ENCODE measurements around the gene SDK1. TPM values are rescaled to one million over a fixed set of nuclear protein-coding genes. Genes with fewer than 3 reads are reported as not detected.
A peak's percentile ranks its signal among the peaks of the same experiment; 100 is the strongest.

SDK1 gene
- total RNA-seq, 1 experiment from 2014 or later = 9.3 TPM

DNA sequence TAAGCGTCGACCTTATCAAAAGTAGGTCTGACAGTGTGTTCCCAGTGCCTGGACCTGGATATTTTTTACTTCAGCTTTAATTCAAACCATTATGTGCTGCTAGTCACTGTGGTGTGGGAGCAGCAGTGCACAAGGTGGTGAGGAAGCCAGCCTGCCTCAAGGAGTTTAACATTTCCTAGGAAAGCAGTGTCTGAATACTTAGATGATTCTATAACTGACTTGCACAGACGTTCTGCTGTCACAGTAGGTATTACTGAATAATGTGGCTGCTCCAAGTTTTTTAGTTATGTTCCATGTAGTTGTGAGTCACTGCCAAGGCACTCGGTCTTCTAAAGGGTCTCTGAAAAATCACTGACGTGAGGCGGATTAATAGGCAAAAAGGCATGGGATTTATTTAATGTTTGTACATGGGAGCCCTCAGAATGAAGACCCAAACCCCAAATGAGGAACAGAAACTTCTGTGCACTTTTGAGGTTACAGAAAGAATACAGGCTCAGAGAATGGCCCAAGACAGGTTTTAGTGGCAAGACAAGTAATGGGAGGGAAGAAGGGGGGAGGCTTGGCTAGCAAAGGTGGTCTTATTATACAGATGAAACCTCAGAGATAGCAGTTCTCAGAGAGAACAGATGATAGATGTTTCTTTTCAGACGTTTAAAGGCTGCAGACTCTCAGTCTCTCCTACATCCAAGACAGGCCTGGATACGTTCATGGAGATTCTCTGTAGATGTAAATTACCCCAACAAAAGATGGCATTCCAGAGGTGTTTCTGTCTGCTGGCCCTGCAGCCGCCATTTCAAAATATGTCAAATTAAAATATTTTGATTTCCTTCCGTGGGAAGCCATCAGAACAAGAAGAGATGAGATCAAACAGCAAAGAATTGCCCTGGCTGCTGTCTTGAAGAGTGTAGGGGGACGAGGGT is 209.3 kb downstream of the SDK1 start:
- ATAC-seq (peak; percentile 65), DNase-seq (ENCODE audit: low spot score) (no peak)
- H3K36me3 Mint-ChIP-seq = peaks cover 14% of the 10 kb centered on the region
- no peaks in the 10 kb centered on the region for H3K27me3 Mint-ChIP-seq (ENCODE audit: low read depth)
- CTCF ChIA-PET = no interaction called here
- no peak overlapping the region for H3K4me3 Mint-ChIP-seq
- peak overlapping the region; percentile 51; the same call in 1 of the 2 replicates for H3K27ac Mint-ChIP-seq
- POLR2A ChIA-PET = no interaction called here
- TF ChIP-seq RELA (CRISPR knock-in tag; IDR thresholded peaks at IDR 0.05; ENCODE audit: borderline replicate concordance) (no peak), ZNF396 (CRISPR knock-in tag; IDR thresholded peaks at IDR 0.05; ENCODE audit: borderline replicate concordance) (no peak), ZNF281 (CRISPR knock-in tag; IDR thresholded peaks at IDR 0.05) (no peak), ZNF423 (CRISPR knock-in tag; IDR thresholded peaks at IDR 0.05) (no peak), AFF4 (CRISPR knock-in tag; IDR thresholded peaks at IDR 0.05; ENCODE audit: borderline replicate concordance) (no peak), PRDM15 (CRISPR knock-in tag; IDR thresholded peaks at IDR 0.05) (no peak), ATF3 (CRISPR knock-in tag; conservative IDR thresholded peaks at IDR 0.05) (no peak), NFATC4 (CRISPR knock-in tag; IDR thresholded peaks at IDR 0.05) (no peak), ZNF232 (CRISPR knock-in tag; IDR thresholded peaks at IDR 0.05) (no peak), ZNF138 (CRISPR knock-in tag; conservative IDR thresholded peaks at IDR 0.05) (no peak), TCF7 (CRISPR knock-in tag; IDR thresholded peaks at IDR 0.05; ENCODE audit: low read depth) (no peak), ZNF416 (CRISPR knock-in tag; IDR thresholded peaks at IDR 0.05) (no peak)
- TF ChIP-seq, protein P1, sequence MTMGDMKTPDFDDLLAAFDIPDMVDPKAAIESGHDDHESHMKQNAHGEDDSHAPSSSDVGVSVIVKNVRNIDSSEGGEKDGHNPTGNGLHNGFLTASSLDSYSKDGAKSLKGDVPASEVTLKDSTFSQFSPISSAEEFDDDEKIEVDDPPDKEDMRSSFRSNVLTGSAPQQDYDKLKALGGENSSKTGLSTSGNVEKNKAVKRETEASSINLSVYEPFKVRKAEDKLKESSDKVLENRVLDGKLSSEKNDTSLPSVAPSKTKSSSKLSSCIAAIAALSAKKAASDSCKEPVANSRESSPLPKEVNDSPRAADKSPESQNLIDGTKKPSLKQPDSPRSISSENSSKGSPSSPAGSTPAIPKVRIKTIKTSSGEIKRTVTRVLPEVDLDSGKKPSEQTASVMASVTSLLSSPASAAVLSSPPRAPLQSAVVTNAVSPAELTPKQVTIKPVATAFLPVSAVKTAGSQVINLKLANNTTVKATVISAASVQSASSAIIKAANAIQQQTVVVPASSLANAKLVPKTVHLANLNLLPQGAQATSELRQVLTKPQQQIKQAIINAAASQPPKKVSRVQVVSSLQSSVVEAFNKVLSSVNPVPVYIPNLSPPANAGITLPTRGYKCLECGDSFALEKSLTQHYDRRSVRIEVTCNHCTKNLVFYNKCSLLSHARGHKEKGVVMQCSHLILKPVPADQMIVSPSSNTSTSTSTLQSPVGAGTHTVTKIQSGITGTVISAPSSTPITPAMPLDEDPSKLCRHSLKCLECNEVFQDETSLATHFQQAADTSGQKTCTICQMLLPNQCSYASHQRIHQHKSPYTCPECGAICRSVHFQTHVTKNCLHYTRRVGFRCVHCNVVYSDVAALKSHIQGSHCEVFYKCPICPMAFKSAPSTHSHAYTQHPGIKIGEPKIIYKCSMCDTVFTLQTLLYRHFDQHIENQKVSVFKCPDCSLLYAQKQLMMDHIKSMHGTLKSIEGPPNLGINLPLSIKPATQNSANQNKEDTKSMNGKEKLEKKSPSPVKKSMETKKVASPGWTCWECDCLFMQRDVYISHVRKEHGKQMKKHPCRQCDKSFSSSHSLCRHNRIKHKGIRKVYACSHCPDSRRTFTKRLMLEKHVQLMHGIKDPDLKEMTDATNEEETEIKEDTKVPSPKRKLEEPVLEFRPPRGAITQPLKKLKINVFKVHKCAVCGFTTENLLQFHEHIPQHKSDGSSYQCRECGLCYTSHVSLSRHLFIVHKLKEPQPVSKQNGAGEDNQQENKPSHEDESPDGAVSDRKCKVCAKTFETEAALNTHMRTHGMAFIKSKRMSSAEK (CRISPR knock-in tag; IDR thresholded peaks at IDR 0.05; ENCODE audit: borderline replicate concordance) = no peak
- TF ChIP-seq, protein P2, sequence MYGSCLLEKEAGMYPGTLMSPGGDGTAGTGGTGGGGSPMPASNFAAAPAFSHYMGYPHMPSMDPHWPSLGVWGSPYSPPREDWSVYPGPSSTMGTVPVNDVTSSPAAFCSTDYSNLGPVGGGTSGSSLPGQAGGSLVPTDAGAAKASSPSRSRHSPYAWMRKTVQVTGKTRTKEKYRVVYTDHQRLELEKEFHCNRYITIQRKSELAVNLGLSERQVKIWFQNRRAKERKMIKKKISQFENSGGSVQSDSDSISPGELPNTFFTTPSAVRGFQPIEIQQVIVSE (CRISPR knock-in tag; IDR thresholded peaks at IDR 0.05; ENCODE audit: borderline replicate concordance) = no peak
- H3K4me1 Mint-ChIP-seq = peaks cover 19% of the 10 kb centered on the region
- H3K9me3 Mint-ChIP-seq = peaks cover 31% of the 10 kb centered on the region

All from WTC11 (cell line).